Common myeloid progenitor, CD34-positive (primary cell): ENCODE data around the gene GADD45G.

ENCODE experiments used
- CTCF ChIA-PET: fragments of 350-600 bp; sonication (Branson Sonifier 250); formaldehyde crosslinking; loops from one replicate; lab custom pipeline; 2021; ENCODE audit warnings: antibody characterized with exemption; lab: Charles Lee
- POLR2A ChIA-PET: fragments of 350-600 bp; sonication (Branson Sonifier 250); formaldehyde crosslinking; loops from one replicate; lab custom pipeline; 2021; ENCODE audit warnings: antibody characterized with exemption; lab: Charles Lee
- DNase-seq, 3 donors: peaks; one replicate each; pipeline versions ENCODE4 v3.0.0 to v3.0.0-alpha.2; 2013
- H3K27ac ChIP-seq, 2 experiments: 1 replicate in 1 of 2; 2 replicates in 1 of 2; pipeline ENCODE4 v1.7.0; 2013; ENCODE audit warnings: inconsistent platforms in 2 of 2, low read length in 2 of 2, mild to moderate bottlenecking in 2 of 2, low read depth in 1 of 2, moderate library complexity in 1 of 2; ENCODE audit not compliant: severe bottlenecking in 2 of 2, insufficient read depth in 1 of 2, poor library complexity in 1 of 2
- H3K27me3 ChIP-seq, 5 experiments: replicated peaks in 2 of 5; 1 replicate in 3 of 5; 2 replicates in 2 of 5; pipeline versions ENCODE4 v1.6.1 to v1.7.0; 2013; ENCODE audit warnings: low read length in 4 of 5, mild to moderate bottlenecking in 2 of 5, moderate library complexity in 2 of 5, inconsistent platforms in 1 of 5; ENCODE audit not compliant: insufficient read depth in 5 of 5, control insufficient read depth in 4 of 5
- H3K36me3 ChIP-seq, 4 experiments: 1 replicate in 2 of 4; 2 replicates in 2 of 4; pipeline versions ENCODE4 v1.6.1 to v1.7.0; 2013; ENCODE audit warnings: low read length in 3 of 4, control low read depth in 1 of 4, mild to moderate bottlenecking in 1 of 4; ENCODE audit not compliant: control insufficient read depth in 4 of 4, insufficient read depth in 4 of 4
- H3K4me1 ChIP-seq, 4 experiments: 1 replicate in 3 of 4; 2 replicates in 1 of 4; pipeline versions ENCODE4 v1.6.1 to v1.7.1; 2013; ENCODE audit warnings: low read length in 3 of 4, mild to moderate bottlenecking in 3 of 4, control low read depth in 1 of 4, inconsistent platforms in 1 of 4, moderate library complexity in 1 of 4; ENCODE audit not compliant: control insufficient read depth in 4 of 4, insufficient read depth in 4 of 4; ENCODE audit errors: control extremely low read depth in 1 of 4
- H3K4me3 ChIP-seq, 7 experiments: 1 replicate in 4 of 7; 2 replicates in 3 of 7; pipeline versions ENCODE4 v1.5.1 to v1.7.0; 2013; ENCODE audit warnings: mild to moderate bottlenecking in 7 of 7, low read length in 6 of 7, moderate library complexity in 6 of 7, inconsistent platforms in 2 of 7, low read depth in 2 of 7, control low read depth in 1 of 7; ENCODE audit not compliant: insufficient read depth in 4 of 7, control insufficient read depth in 1 of 7; ENCODE audit errors: extremely low read depth in 1 of 7
- H3K9me3 ChIP-seq, 5 experiments: 1 replicate in 4 of 5; 2 replicates in 1 of 5; pipeline versions ENCODE4 v1.6.1 to v1.7.1; 2013; ENCODE audit warnings: low read length in 4 of 5, mild to moderate bottlenecking in 2 of 5, inconsistent platforms in 1 of 5, low read depth in 1 of 5, moderate library complexity in 1 of 5; ENCODE audit not compliant: control insufficient read depth in 4 of 5, insufficient read depth in 2 of 5; ENCODE audit errors: control extremely low read depth in 1 of 5
- WGBS: methylation state at CpG from one replicate; pipeline ENCODE4 v1.1.5; 2013; ENCODE audit not compliant: insufficient coverage; 5-methylcytosine and 5-hydroxymethylcytosine counted together

The GADD45G gene

GRCh38 chr9:89634995-89635742 is 30.4 kb downstream of the GADD45G start:
- H3K4me1 ChIP-seq, result peaks cover 0 to 4% (median 1%) of the 10 kb centered on the region in 4 experiments
- no peak overlapping the region for H3K4me3 ChIP-seq
- H3K27ac ChIP-seq, result no peak overlapping the region
- CTCF ChIA-PET, result interaction anchor here (1.2 to 1.8 kb wide), 2 partner anchors 11 to 14 kb away, joined by 3 to 6 read pairs; no protein-coding TSS in a partner anchor
- H3K36me3 ChIP-seq, result no peaks in the 10 kb centered on the region
- POLR2A ChIA-PET, result no interaction called here
- H3K27me3 ChIP-seq, result peaks cover 0 to 3% (median 0%) of the 10 kb centered on the region in 5 experiments
- H3K9me3 ChIP-seq, result no peaks in the 10 kb centered on the region
- DNase-seq, result no peak
- 94% methylated on average over 6 of the region's 7 CpGs for WGBS

GRCh38 chr9:89635816-89636215 is 31.0 kb downstream of the GADD45G start:
- H3K27me3 ChIP-seq, result peaks cover 0 to 3% (median 0%) of the 10 kb centered on the region in 5 experiments
- WGBS, result 95% methylated on average over 5 of the region's 5 CpGs
- ChIA-PET POLR2A (no interaction called here), CTCF (interaction anchor here (1.8 kb wide), 1 partner anchor 12 kb away, joined by 6 read pairs; no protein-coding TSS in a partner anchor)
- no peaks in the 10 kb centered on the region for H3K9me3 ChIP-seq
- no peaks in the 10 kb centered on the region for H3K36me3 ChIP-seq
- no peak overlapping the region for H3K27ac ChIP-seq
- H3K4me3 ChIP-seq, result no peak overlapping the region
- DNase-seq, result peak in 1 of 3 donors; percentile 19
- H3K4me1 ChIP-seq, result peaks cover 0 to 11% (median 5%) of the 10 kb centered on the region in 4 experiments

- Histone ChIP-seq H3K4me3 (no peak overlapping the region), H3K27ac (no peak overlapping the region), H3K36me3 (no peaks in the 10 kb centered on the region), H3K9me3 (no peaks in the 10 kb centered on the region), H3K4me1 (peaks cover 0 to 11% (median 5%) of the 10 kb centered on the region in 4 experiments), H3K27me3 (peaks cover 0 to 3% (median 0%) of the 10 kb centered on the region in 5 experiments)
- 96% methylated on average over 6 of the region's 6 CpGs for WGBS
- DNase-seq, result no peak
- ChIA-PET CTCF (no interaction called here), POLR2A (no interaction called here)
Observed at GRCh38 chr9:89637787-89638186, 33.0 kb downstream of the GADD45G start.

GRCh38 chr9:89638359-89638758 is 33.5 kb downstream of the GADD45G start:
- Histone ChIP-seq H3K4me3 (no peak overlapping the region), H3K4me1 (peaks cover 0 to 11% (median 5%) of the 10 kb centered on the region in 4 experiments), H3K36me3 (no peaks in the 10 kb centered on the region), H3K27me3 (peaks cover 0 to 3% (median 0%) of the 10 kb centered on the region in 5 experiments), H3K9me3 (no peaks in the 10 kb centered on the region), H3K27ac (no peak overlapping the region)
- POLR2A ChIA-PET, result no interaction called here
- CTCF ChIA-PET, result interaction anchor here (0.8 kb wide), 1 partner anchor 461 kb away, joined by 3 read pairs; no protein-coding TSS in a partner anchor
- no peak for DNase-seq
- 84% methylated on average over 4 of the region's 5 CpGs for WGBS

GRCh38 chr9:89638893-89639292 is 34.1 kb downstream of the GADD45G start:
- Histone ChIP-seq H3K4me3 (no peak overlapping the region), H3K9me3 (no peaks in the 10 kb centered on the region), H3K4me1 (peaks cover 0 to 11% (median 5%) of the 10 kb centered on the region in 4 experiments), H3K27me3 (peaks cover 0 to under 1% (median 0%) of the 10 kb centered on the region in 5 experiments), H3K27ac (no peak overlapping the region), H3K36me3 (no peaks in the 10 kb centered on the region)
- ChIA-PET CTCF (interaction anchor here (0.8 kb wide), 1 partner anchor 461 kb away, joined by 3 read pairs; no protein-coding TSS in a partner anchor), POLR2A (no interaction called here)
- DNase-seq, result no peak
- WGBS, result 98% methylated on average over 4 of the region's 5 CpGs

GRCh38 chr9:89639367-89639795 is 34.6 kb downstream of the GADD45G start:
- Histone ChIP-seq H3K4me3 (no peak overlapping the region), H3K36me3 (no peaks in the 10 kb centered on the region), H3K27ac (no peak overlapping the region), H3K27me3 (no peaks in the 10 kb centered on the region), H3K9me3 (no peaks in the 10 kb centered on the region), H3K4me1 (peaks cover 0 to 11% (median 5%) of the 10 kb centered on the region in 4 experiments)
- 83% methylated on average over 12 of the region's 13 CpGs for WGBS
- ChIA-PET POLR2A (no interaction called here), CTCF (interaction anchor here (0.8 kb wide), 1 partner anchor 460 kb away, joined by 3 read pairs; no protein-coding TSS in a partner anchor)
- no peak for DNase-seq

- H3K27me3 ChIP-seq, result no peaks in the 10 kb centered on the region
- no peak overlapping the region for H3K27ac ChIP-seq
- H3K4me3 ChIP-seq, result no peak overlapping the region
- peaks cover 0 to 4% (median 0%) of the 10 kb centered on the region in 5 experiments for H3K9me3 ChIP-seq
- no peak for DNase-seq
- CTCF ChIA-PET, result no interaction called here
- WGBS, result 57% methylated on average over 4 of the region's 5 CpGs
- H3K36me3 ChIP-seq, result no peaks in the 10 kb centered on the region
- POLR2A ChIA-PET, result no interaction called here
- H3K4me1 ChIP-seq, result peaks cover 0 to 11% (median 5%) of the 10 kb centered on the region in 4 experiments
Observed at GRCh38 chr9:89639961-89640360, 35.1 kb downstream of the GADD45G start.
